ENCODE measurements around the gene TMCO5A. TPM values are rescaled to one million over a fixed set of nuclear protein-coding genes. Genes with fewer than 3 reads are reported as not detected.

TMCO5A gene
- total RNA-seq, 1 experiment from 2014 or later, result not detected

DNA sequence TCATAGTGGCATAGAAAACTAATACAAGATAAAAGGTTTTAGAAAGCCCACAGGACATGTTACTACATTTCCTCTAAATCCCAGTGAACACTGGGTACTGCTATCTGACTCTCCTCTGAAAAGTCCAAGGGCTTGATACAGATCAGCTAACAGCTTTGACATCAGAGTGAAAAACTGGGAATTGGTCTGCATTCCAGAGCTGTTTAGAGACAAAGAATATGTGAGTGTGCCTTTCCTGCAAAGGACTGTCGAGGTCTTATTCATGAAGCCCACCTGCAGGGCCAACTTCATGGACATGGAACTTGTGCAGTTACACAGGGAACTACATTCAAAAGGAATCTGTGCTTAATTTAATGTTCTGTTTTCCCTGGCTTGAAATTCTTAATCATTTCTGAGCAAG lies 5.2 kb upstream of the TMCO5A start:
- Histone ChIP-seq H3K27me3 (ENCODE audit: control insufficient read depth, insufficient read depth, low read length) (no peaks in the 10 kb centered on the region), H3K27ac (ENCODE audit: low read length) (no peak overlapping the region), H3K4me1 (ENCODE audit: control insufficient read depth, insufficient read depth, low read length) (no peaks in the 10 kb centered on the region), H3K9me3 (ENCODE audit: control insufficient read depth, insufficient read depth, low read depth, low read length) (no peaks in the 10 kb centered on the region), H3K4me3 (ENCODE audit: low read depth in 2 of 2, low read length in 2 of 2) (no peak overlapping the region), H3K36me3 (ENCODE audit: control insufficient read depth, insufficient read depth, low read length) (no peaks in the 10 kb centered on the region)
- intact Hi-C loops (cut with micrococcal nuclease; ENCODE audit: unreplicated experiment) (no loop called here), in situ Hi-C loops (cut with HindIII; ENCODE audit: low pct_unique_long_range_greater_than_20kb, low sequenced_read_pairs) (no loop called here)
- no peak for TF ChIP-seq TCF7L2 (IDR thresholded peaks at IDR 0.05; ENCODE audit: low read depth, low read length)
- no peak for TF ChIP-seq REST (IDR thresholded peaks at IDR 0.05; ENCODE audit: insufficient read depth in 1 of 2, low read depth in 2 of 2, low read length in 1 of 2)
- no peak for TF ChIP-seq CTCF (IDR thresholded peaks at IDR 0.05)
- TF ChIP-seq POLR2AphosphoS5 (IDR thresholded peaks at IDR 0.05; ENCODE audit: low read depth, low read length), result no peak
- TF ChIP-seq SIN3A (IDR thresholded peaks at IDR 0.05; ENCODE audit: borderline replicate concordance, insufficient read depth, low read depth, low read length), result no peak
- no TSS peak for BruUV-seq (replicated peaks)
- DNase-seq (ENCODE audit: low read depth, low spot score) (no peak), ATAC-seq (no peak)
- POLR2A ChIA-PET, result no interaction called here
- CTCF ChIA-PET, result no interaction called here

DNA sequence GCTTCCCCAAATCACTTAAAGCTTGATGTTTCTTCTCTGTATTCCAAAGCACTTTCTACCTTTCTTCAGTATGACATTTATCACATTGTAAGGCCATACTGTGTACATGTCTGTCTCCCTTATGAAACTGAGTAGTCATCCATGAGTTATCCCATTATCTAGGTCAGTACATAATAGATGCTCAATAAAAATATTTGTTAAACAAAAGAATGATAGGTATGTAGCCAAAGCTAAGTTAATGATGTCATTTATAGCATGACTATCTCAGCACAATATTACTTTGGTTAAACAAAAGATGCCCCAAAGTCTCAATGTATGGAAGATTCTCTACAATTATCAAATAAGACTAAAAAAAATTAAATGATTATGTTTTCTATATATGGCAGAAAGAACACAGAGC lies 3.1 kb upstream of the TMCO5A start:
- no peaks in the 10 kb centered on the region for H3K9me3 ChIP-seq (ENCODE audit: control insufficient read depth, insufficient read depth, low read depth, low read length)
- H3K27ac ChIP-seq (ENCODE audit: low read length), result no peak overlapping the region
- no peaks in the 10 kb centered on the region for H3K36me3 ChIP-seq (ENCODE audit: control insufficient read depth, insufficient read depth, low read length)
- in situ Hi-C loops (cut with HindIII; ENCODE audit: low pct_unique_long_range_greater_than_20kb, low sequenced_read_pairs) (no loop called here), intact Hi-C loops (cut with micrococcal nuclease; ENCODE audit: unreplicated experiment) (no loop called here)
- no peaks in the 10 kb centered on the region for H3K27me3 ChIP-seq (ENCODE audit: control insufficient read depth, insufficient read depth, low read length)
- ChIA-PET POLR2A (no interaction called here), CTCF (no interaction called here)
- no peak for TF ChIP-seq TCF7L2 (IDR thresholded peaks at IDR 0.05; ENCODE audit: low read depth, low read length)
- TF ChIP-seq POLR2AphosphoS5 (IDR thresholded peaks at IDR 0.05; ENCODE audit: low read depth, low read length), result no peak
- TF ChIP-seq REST (IDR thresholded peaks at IDR 0.05; ENCODE audit: insufficient read depth in 1 of 2, low read depth in 2 of 2, low read length in 1 of 2), result no peak
- no peak for TF ChIP-seq CTCF (IDR thresholded peaks at IDR 0.05)
- TF ChIP-seq SIN3A (IDR thresholded peaks at IDR 0.05; ENCODE audit: borderline replicate concordance, insufficient read depth, low read depth, low read length), result no peak
- no TSS peak for BruUV-seq (replicated peaks)
- no peak overlapping the region for H3K4me3 ChIP-seq (ENCODE audit: low read depth in 2 of 2, low read length in 2 of 2)
- ATAC-seq (no peak), DNase-seq (ENCODE audit: low read depth, low spot score) (no peak)
- H3K4me1 ChIP-seq (ENCODE audit: control insufficient read depth, insufficient read depth, low read length), result no peaks in the 10 kb centered on the region

Measured in Panc1 (cell line).